Activated CD4-positive, alpha-beta T cell treated with anti-CD3 and anti-CD28 coated beads for 24 hours (primary cell): Measurements from ENCODE around the gene CBR3.

Source experiments
- DNase-seq, 2 donors: peaks; one replicate each; pipeline ENCODE4 v3.0.0-alpha.2; 2020; ENCODE audit warnings: low read depth in 2 of 2

CBR3 gene

GRCh38 chr21:36183144-36183795 lies 48.4 kb downstream of the CBR3 start:
- DNase-seq, result no peak

GRCh38 chr21:36184545-36184944 lies 49.7 kb downstream of the CBR3 start:
- DNase-seq, result no peak

GRCh38 chr21:36185523-36185922 lies 50.6 kb downstream of the CBR3 start:
- no peak for DNase-seq

- DNase-seq, result no peak
These were observed 51.2 kb downstream of the CBR3 start for GRCh38 chr21:36186081-36186480.

- DNase-seq, result no peak
These were observed 51.9 kb downstream of the CBR3 start for GRCh38 chr21:36186506-36187399.

GRCh38 chr21:36188081-36188681 lies 53.3 kb downstream of the CBR3 start:
- DNase-seq, result no peak

GRCh38 chr21:36188937-36189336 lies 54.1 kb downstream of the CBR3 start:
- no peak for DNase-seq

- DNase-seq, result no peak
These were observed 55.9 kb downstream of the CBR3 start for GRCh38 chr21:36190736-36191135.

GRCh38 chr21:36193200-36193599 lies 58.3 kb downstream of the CBR3 start:
- no peak for DNase-seq

- no peak for DNase-seq
These were observed 59.1 kb downstream of the CBR3 start for GRCh38 chr21:36194024-36194423.

GRCh38 chr21:36195613-36196012 lies 60.7 kb downstream of the CBR3 start:
- no peak for DNase-seq
